Measurements from ENCODE around the gene MEGF11.

MEGF11 gene

GRCh38 chr15:66278671-66279070, 25.1 kb upstream of the MEGF11 start:
- ChIA-PET CTCF (no interaction called here), POLR2A (interaction anchor here (1.0 kb wide), 1 partner anchor 9 kb away, joined by 3 read pairs; no protein-coding TSS in a partner anchor)
- DNase-seq (ENCODE audit: extremely low spot score): no peak
- TF ChIP-seq FOXK2 (IDR thresholded peaks at IDR 0.05): no peak
- TF ChIP-seq CTBP1 (IDR thresholded peaks at IDR 0.05; ENCODE audit: borderline replicate concordance): no peak
- no peak for TF ChIP-seq HDGF (IDR thresholded peaks at IDR 0.05; ENCODE audit: borderline replicate concordance)

- CTCF ChIA-PET: no interaction called here
These were observed 24.5 kb upstream of the MEGF11 start for GRCh38 chr15:66278056-66278455.

GRCh38 chr15:66276546-66276945, 23.0 kb upstream of the MEGF11 start:
- ChIA-PET CTCF (no interaction called here), POLR2A (no interaction called here)

More at GRCh38 chr15:66278056-66278455, 24.5 kb upstream of the MEGF11 start:
- POLR2A ChIA-PET: interaction anchor here (1.0 kb wide), 1 partner anchor 8 kb away, joined by 3 read pairs; no protein-coding TSS in a partner anchor
- TF ChIP-seq L3MBTL2 (conservative IDR thresholded peaks at IDR 0.05): no peak
- no peak for TF ChIP-seq BHLHE40 (IDR thresholded peaks at IDR 0.05; ENCODE audit: borderline replicate concordance)
- TF ChIP-seq LEF1 (IDR thresholded peaks at IDR 0.05; ENCODE audit: borderline replicate concordance): no peak
- no peak for TF ChIP-seq ELF4 (IDR thresholded peaks at IDR 0.05)
- TF ChIP-seq NFRKB (IDR thresholded peaks at IDR 0.05): no peak
- TF ChIP-seq HDGF (IDR thresholded peaks at IDR 0.05; ENCODE audit: borderline replicate concordance): no peak
- TF ChIP-seq ZNF384 (IDR thresholded peaks at IDR 0.05): no peak
- TF ChIP-seq CTBP1 (IDR thresholded peaks at IDR 0.05; ENCODE audit: borderline replicate concordance): no peak
- TF ChIP-seq FOXM1 (IDR thresholded peaks at IDR 0.05; ENCODE audit: borderline replicate concordance): no peak
- no peak for TF ChIP-seq SUZ12 (IDR thresholded peaks at IDR 0.05)
- no peak for TF ChIP-seq TARDBP (IDR thresholded peaks at IDR 0.05)
- TF ChIP-seq SP1 (IDR thresholded peaks at IDR 0.05): no peak
- no peak for TF ChIP-seq PKNOX1 (IDR thresholded peaks at IDR 0.05)
- no peak for TF ChIP-seq FOXK2 (IDR thresholded peaks at IDR 0.05)
- TF ChIP-seq FOXA1 (IDR thresholded peaks at IDR 0.05): no peak
- no peak for TF ChIP-seq ARNT (IDR thresholded peaks at IDR 0.05)
- no peak for DNase-seq (ENCODE audit: extremely low spot score)

GRCh38 chr15:66275352-66275751, 21.8 kb upstream of the MEGF11 start:
- DNase-seq (ENCODE audit: extremely low spot score): no peak
- ChIA-PET POLR2A (no interaction called here), CTCF (no interaction called here)
- TF ChIP-seq FOXM1 (IDR thresholded peaks at IDR 0.05; ENCODE audit: borderline replicate concordance): no peak
- TF ChIP-seq FOXA1 (IDR thresholded peaks at IDR 0.05): no peak
- no peak for TF ChIP-seq TARDBP (IDR thresholded peaks at IDR 0.05)

More at GRCh38 chr15:66276546-66276945, 23.0 kb upstream of the MEGF11 start:
- TF ChIP-seq SUZ12 (IDR thresholded peaks at IDR 0.05) (no peak), CTBP1 (IDR thresholded peaks at IDR 0.05; ENCODE audit: borderline replicate concordance) (no peak), TARDBP (IDR thresholded peaks at IDR 0.05) (no peak), L3MBTL2 (conservative IDR thresholded peaks at IDR 0.05) (no peak), FOXM1 (IDR thresholded peaks at IDR 0.05; ENCODE audit: borderline replicate concordance) (no peak), LEF1 (IDR thresholded peaks at IDR 0.05; ENCODE audit: borderline replicate concordance) (no peak), FOXA1 (IDR thresholded peaks at IDR 0.05) (no peak), BHLHE40 (IDR thresholded peaks at IDR 0.05; ENCODE audit: borderline replicate concordance) (no peak), ELF4 (IDR thresholded peaks at IDR 0.05) (no peak), NFRKB (IDR thresholded peaks at IDR 0.05) (no peak), FOXK2 (IDR thresholded peaks at IDR 0.05) (no peak), SP1 (IDR thresholded peaks at IDR 0.05) (no peak), ARNT (IDR thresholded peaks at IDR 0.05) (no peak), HDGF (IDR thresholded peaks at IDR 0.05; ENCODE audit: borderline replicate concordance) (no peak), ZNF384 (IDR thresholded peaks at IDR 0.05) (no peak), PKNOX1 (IDR thresholded peaks at IDR 0.05) (no peak)
- no peak for DNase-seq (ENCODE audit: extremely low spot score)

GRCh38 chr15:66270932-66271331, 17.4 kb upstream of the MEGF11 start:
- POLR2A ChIA-PET: interaction anchor here (1.7 kb wide), 1 partner anchor 31 kb away, joined by 5 read pairs; no protein-coding TSS in a partner anchor
- CTCF ChIA-PET: interaction anchor here (0.5 kb wide), 1 partner anchor 434 kb away, joined by 5 read pairs; no protein-coding TSS in a partner anchor
- TF ChIP-seq ARNT (IDR thresholded peaks at IDR 0.05) (no peak), SP1 (IDR thresholded peaks at IDR 0.05) (no peak), FOXK2 (IDR thresholded peaks at IDR 0.05) (no peak), NFRKB (IDR thresholded peaks at IDR 0.05) (no peak), CTBP1 (IDR thresholded peaks at IDR 0.05; ENCODE audit: borderline replicate concordance) (no peak), SUZ12 (IDR thresholded peaks at IDR 0.05) (no peak), HDGF (IDR thresholded peaks at IDR 0.05; ENCODE audit: borderline replicate concordance) (no peak), LEF1 (IDR thresholded peaks at IDR 0.05; ENCODE audit: borderline replicate concordance) (no peak), ELF4 (IDR thresholded peaks at IDR 0.05) (no peak), L3MBTL2 (conservative IDR thresholded peaks at IDR 0.05) (no peak), FOXM1 (IDR thresholded peaks at IDR 0.05; ENCODE audit: borderline replicate concordance) (no peak), ZNF384 (IDR thresholded peaks at IDR 0.05) (no peak), TARDBP (IDR thresholded peaks at IDR 0.05) (no peak), FOXA1 (IDR thresholded peaks at IDR 0.05) (no peak), PKNOX1 (IDR thresholded peaks at IDR 0.05) (no peak), BHLHE40 (IDR thresholded peaks at IDR 0.05; ENCODE audit: borderline replicate concordance) (no peak)
- DNase-seq (ENCODE audit: extremely low spot score): no peak

GRCh38 chr15:66269326-66270090, 16.0 kb upstream of the MEGF11 start:
- ChIA-PET CTCF (interaction anchor here (0.9 kb wide), 1 partner anchor 8 kb away, joined by 4 read pairs; no protein-coding TSS in a partner anchor), POLR2A (interaction anchor here (0.7 to 1.7 kb wide), 7 partner anchors 9 to 984 kb away, joined by 3 to 8 read pairs (median 3); partner anchors contain the start of genes DIS3L, MEGF11 and RAB11A)
- DNase-seq (ENCODE audit: extremely low spot score): peak; percentile 68
- TF ChIP-seq BHLHE40 (IDR thresholded peaks at IDR 0.05; ENCODE audit: borderline replicate concordance) (no peak), L3MBTL2 (conservative IDR thresholded peaks at IDR 0.05) (peak; percentile 67), PKNOX1 (IDR thresholded peaks at IDR 0.05) (peak; percentile 51; the same call in 1 of the 2 replicates), TARDBP (IDR thresholded peaks at IDR 0.05) (no peak), FOXK2 (IDR thresholded peaks at IDR 0.05) (no peak)
